ENCODE measurements around the gene RNF180.

GRCh38 chr5:64260756-64261155 is 95.1 kb downstream of the RNF180 start:
- TF ChIP-seq CTCF (IDR thresholded peaks at IDR 0.05; ENCODE audit: low read depth, low read length) (no peak), EZH2phosphoT487 (IDR thresholded peaks at IDR 0.05; ENCODE audit: low read depth) (no peak)
